Progenitor cell of endocrine pancreas (in vitro differentiated cells): Measurements from ENCODE around the gene RUVBL1. TPM values are rescaled to one million over a fixed set of nuclear protein-coding genes. Genes with fewer than 3 reads are reported as not detected.

ENCODE experiments used
- DNase-seq: peaks from one replicate; pipeline ENCODE4 v3.0.0; 2021; ENCODE audit warnings: low spot score; ENCODE audit not compliant: unreplicated experiment
- H3K27ac Mint-ChIP-seq: 2 replicates; pipeline ENCODE4 v1.8.0; 2021; ENCODE audit warnings: mild to moderate bottlenecking, moderate library complexity, mixed read lengths
- H3K27me3 Mint-ChIP-seq: 2 replicates; pipeline ENCODE4 v1.8.0; 2021; ENCODE audit warnings: mixed read lengths
- H3K36me3 Mint-ChIP-seq: 2 replicates; pipeline ENCODE4 v1.8.0; 2022; ENCODE audit warnings: mixed read lengths; ENCODE audit not compliant: insufficient read depth
- H3K4me1 Mint-ChIP-seq: 2 replicates; pipeline ENCODE4 v1.8.0; 2021; ENCODE audit warnings: low read depth, mixed read lengths
- H3K4me3 Mint-ChIP-seq: 2 replicates; pipeline ENCODE4 v1.8.0; 2021; ENCODE audit warnings: low read depth, mild to moderate bottlenecking, moderate library complexity, mixed read lengths
- H3K9me3 Mint-ChIP-seq: 2 replicates; pipeline ENCODE4 v1.8.0; 2021; ENCODE audit warnings: low read depth, mixed read lengths
- CTCF ChIP-seq: fragments of 200-600 bp; sonication (generic); IDR thresholded peaks from one replicate; pipeline ENCODE4 v1.5.0; 2021; ENCODE audit warnings: antibody characterized with exemption, mild to moderate bottlenecking; ENCODE audit not compliant: unreplicated experiment
- total RNA-seq: library from RNA; stranded (reverse); gene quantifications from 2 replicates; pipeline ENCODE4 v1.2.1, GENCODE V29; 2021

Gene RUVBL1
- total RNA-seq, 1 donor from 2014 or later: 53.6 TPM

- Mint-ChIP-seq H3K4me3 (no peak overlapping the region), H3K27ac (no peak overlapping the region), H3K36me3 (no peaks in the 10 kb centered on the region), H3K4me1 (no peaks in the 10 kb centered on the region), H3K27me3 (peaks cover 31% of the 10 kb centered on the region), H3K9me3 (no peaks in the 10 kb centered on the region)
- DNase-seq: no peak
- TF ChIP-seq CTCF: no peak
Observed at GRCh38 chr3:128145279-128145678, 21.7 kb upstream of the RUVBL1 start.

GRCh38 chr3:128144512-128145187 is 21.0 kb upstream of the RUVBL1 start:
- no peaks in the 10 kb centered on the region for H3K4me1 Mint-ChIP-seq
- H3K36me3 Mint-ChIP-seq: no peaks in the 10 kb centered on the region
- no peaks in the 10 kb centered on the region for H3K9me3 Mint-ChIP-seq
- peaks cover 28% of the 10 kb centered on the region for H3K27me3 Mint-ChIP-seq
- no peak for TF ChIP-seq CTCF
- no peak for DNase-seq
- no peak overlapping the region for H3K4me3 Mint-ChIP-seq
- no peak overlapping the region for H3K27ac Mint-ChIP-seq

- H3K27me3 Mint-ChIP-seq: peaks cover 37% of the 10 kb centered on the region
- no peak overlapping the region for H3K4me3 Mint-ChIP-seq
- TF ChIP-seq CTCF: no peak
- H3K9me3 Mint-ChIP-seq: no peaks in the 10 kb centered on the region
- H3K27ac Mint-ChIP-seq: no peak overlapping the region
- H3K4me1 Mint-ChIP-seq: no peaks in the 10 kb centered on the region
- no peak for DNase-seq
- no peaks in the 10 kb centered on the region for H3K36me3 Mint-ChIP-seq
Observed at GRCh38 chr3:128143496-128143895, 19.9 kb upstream of the RUVBL1 start.

GRCh38 chr3:128133273-128133883 is 9.8 kb upstream of the RUVBL1 start:
- H3K36me3 Mint-ChIP-seq: peaks cover 2% of the 10 kb centered on the region
- no peak overlapping the region for H3K27ac Mint-ChIP-seq
- H3K9me3 Mint-ChIP-seq: peaks cover 3% of the 10 kb centered on the region
- peak; percentile 67 for TF ChIP-seq CTCF
- H3K4me1 Mint-ChIP-seq: no peaks in the 10 kb centered on the region
- H3K4me3 Mint-ChIP-seq: no peak overlapping the region
- DNase-seq: peak; percentile 20
- peaks cover 26% of the 10 kb centered on the region for H3K27me3 Mint-ChIP-seq

- Mint-ChIP-seq H3K27ac (no peak overlapping the region), H3K4me1 (peaks cover 3% of the 10 kb centered on the region), H3K36me3 (peaks cover 2% of the 10 kb centered on the region), H3K27me3 (peaks cover 13% of the 10 kb centered on the region), H3K4me3 (no peak overlapping the region), H3K9me3 (peaks cover 3% of the 10 kb centered on the region)
- no peak for DNase-seq
- TF ChIP-seq CTCF: no peak
Observed at GRCh38 chr3:128131897-128132646, 8.5 kb upstream of the RUVBL1 start.
